ENCODE results near the gene RIC8B.

DNA sequence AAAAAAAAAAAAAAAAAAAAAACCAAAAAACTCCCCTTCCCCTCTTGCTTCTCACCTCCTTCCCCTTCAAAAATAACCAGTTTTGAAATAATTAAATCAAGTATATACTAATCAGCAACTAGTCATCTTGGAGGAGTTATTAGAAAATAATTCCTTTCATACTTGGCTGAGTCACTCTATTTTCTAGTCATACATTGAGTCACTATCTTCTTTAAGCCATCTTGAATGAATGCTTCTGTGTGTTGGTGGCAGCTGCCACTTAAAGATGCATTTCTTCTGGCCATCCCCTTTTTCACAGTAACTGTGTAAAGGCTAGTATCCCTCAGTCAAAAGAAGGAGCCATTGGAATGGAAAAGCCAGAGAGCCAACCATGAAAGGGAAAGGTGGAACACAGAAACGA is 97.0 kb downstream of the RIC8B start:
- TF ChIP-seq, protein P1, sequence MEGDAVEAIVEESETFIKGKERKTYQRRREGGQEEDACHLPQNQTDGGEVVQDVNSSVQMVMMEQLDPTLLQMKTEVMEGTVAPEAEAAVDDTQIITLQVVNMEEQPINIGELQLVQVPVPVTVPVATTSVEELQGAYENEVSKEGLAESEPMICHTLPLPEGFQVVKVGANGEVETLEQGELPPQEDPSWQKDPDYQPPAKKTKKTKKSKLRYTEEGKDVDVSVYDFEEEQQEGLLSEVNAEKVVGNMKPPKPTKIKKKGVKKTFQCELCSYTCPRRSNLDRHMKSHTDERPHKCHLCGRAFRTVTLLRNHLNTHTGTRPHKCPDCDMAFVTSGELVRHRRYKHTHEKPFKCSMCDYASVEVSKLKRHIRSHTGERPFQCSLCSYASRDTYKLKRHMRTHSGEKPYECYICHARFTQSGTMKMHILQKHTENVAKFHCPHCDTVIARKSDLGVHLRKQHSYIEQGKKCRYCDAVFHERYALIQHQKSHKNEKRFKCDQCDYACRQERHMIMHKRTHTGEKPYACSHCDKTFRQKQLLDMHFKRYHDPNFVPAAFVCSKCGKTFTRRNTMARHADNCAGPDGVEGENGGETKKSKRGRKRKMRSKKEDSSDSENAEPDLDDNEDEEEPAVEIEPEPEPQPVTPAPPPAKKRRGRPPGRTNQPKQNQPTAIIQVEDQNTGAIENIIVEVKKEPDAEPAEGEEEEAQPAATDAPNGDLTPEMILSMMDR (IDR thresholded peaks at IDR 0.05), result no peak
- TF ChIP-seq EP300 (IDR thresholded peaks at IDR 0.05) (no peak), POLR2A (IDR thresholded peaks at IDR 0.05) (no peak), POLR2AphosphoS5 (IDR thresholded peaks at IDR 0.05) (no peak)
